ENCODE measurements around the gene NLRC3. TPM values are rescaled to one million over a fixed set of nuclear protein-coding genes. Genes with fewer than 3 reads are reported as not detected.

The NLRC3 gene
- total RNA-seq, 4 donors from 2014 or later: 1.3 to 4.7 (median 1.4) TPM

DNA sequence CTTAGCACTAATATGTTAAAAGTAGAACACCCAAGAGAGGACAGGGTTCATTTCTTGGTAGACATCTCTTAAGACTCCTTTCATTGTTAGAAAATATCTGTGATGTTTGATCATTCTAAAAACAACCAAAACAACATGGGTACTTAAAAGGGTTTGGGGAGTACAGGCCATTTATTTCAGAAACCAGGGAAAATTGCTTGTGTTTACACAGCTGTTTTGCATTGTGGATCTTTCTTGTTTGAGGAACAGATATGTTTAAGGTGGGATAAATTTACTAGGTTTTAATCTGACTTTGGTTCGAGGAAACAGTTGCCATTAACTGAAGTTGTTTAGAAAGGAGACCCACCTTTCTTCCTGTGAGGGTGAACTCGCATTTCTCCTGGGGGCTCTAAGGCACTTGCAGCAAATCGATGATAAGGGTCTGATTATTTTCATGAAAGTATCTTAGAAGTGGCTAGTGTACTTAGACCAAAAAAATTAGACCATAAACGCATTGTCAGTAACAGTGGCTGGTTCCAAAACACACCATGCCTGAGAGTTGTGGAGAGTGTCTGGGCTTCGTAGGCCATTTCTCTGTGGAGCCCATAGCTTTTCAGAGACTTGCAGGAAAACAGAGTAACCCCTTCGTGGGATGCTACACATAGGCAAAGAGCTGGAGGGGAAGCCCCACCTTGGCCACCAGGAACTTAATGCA lies 58.8 kb downstream of the NLRC3 start:
- Histone ChIP-seq H3K36me3 (peaks cover 56 to 71% of the 10 kb centered on the region in 2 donors), H3K4me3 (replicated peaks in 1 of 3) (no peak overlapping the region), H3K4me1 (no peaks in the 10 kb centered on the region), H3K27me3 (no peaks in the 10 kb centered on the region), H3K9me3 (no peaks in the 10 kb centered on the region), H3K27ac (no peak overlapping the region)
- 85 to 89% methylated on average over 6 of the region's 6 CpGs for WGBS, 2 donors
- TF ChIP-seq POLR2A (IDR thresholded peaks at IDR 0.05) (no peak), CTCF (IDR thresholded peaks at IDR 0.05) (no peak)
- DNase-seq: no peak
- intact Hi-C loops (cut with DNase I): no loop called here

- no peaks in the 10 kb centered on the region for H3K27me3 ChIP-seq
- no peak overlapping the region for H3K27ac ChIP-seq
- H3K4me1 ChIP-seq: no peaks in the 10 kb centered on the region
- WGBS, 2 donors: 96 to 97% methylated on average over 4 of the region's 4 CpGs
- H3K36me3 ChIP-seq: peaks cover 67 to 83% of the 10 kb centered on the region in 2 donors
- TF ChIP-seq POLR2A (IDR thresholded peaks at IDR 0.05) (no peak), CTCF (IDR thresholded peaks at IDR 0.05) (no peak)
- no peak overlapping the region for H3K4me3 ChIP-seq (replicated peaks in 1 of 3)
- no peaks in the 10 kb centered on the region for H3K9me3 ChIP-seq
- DNase-seq: no peak
- intact Hi-C loops (cut with DNase I): no loop called here
Observed at GRCh38 chr16:3515897-3516296, 61.3 kb downstream of the NLRC3 start.

GRCh38 chr16:3514621-3515020 lies 62.6 kb downstream of the NLRC3 start:
- no peak for DNase-seq
- H3K36me3 ChIP-seq: peaks cover 71 to 79% of the 10 kb centered on the region in 2 donors
- no peak overlapping the region for H3K4me3 ChIP-seq (replicated peaks in 1 of 3)
- no peaks in the 10 kb centered on the region for H3K27me3 ChIP-seq
- H3K27ac ChIP-seq: no peak overlapping the region
- WGBS, 2 donors: 95 to 99% methylated on average over 4 of the region's 4 CpGs
- intact Hi-C loops (cut with DNase I): no loop called here
- H3K9me3 ChIP-seq: no peaks in the 10 kb centered on the region
- H3K4me1 ChIP-seq: no peaks in the 10 kb centered on the region
- TF ChIP-seq POLR2A (IDR thresholded peaks at IDR 0.05) (no peak), CTCF (IDR thresholded peaks at IDR 0.05) (no peak)

DNA sequence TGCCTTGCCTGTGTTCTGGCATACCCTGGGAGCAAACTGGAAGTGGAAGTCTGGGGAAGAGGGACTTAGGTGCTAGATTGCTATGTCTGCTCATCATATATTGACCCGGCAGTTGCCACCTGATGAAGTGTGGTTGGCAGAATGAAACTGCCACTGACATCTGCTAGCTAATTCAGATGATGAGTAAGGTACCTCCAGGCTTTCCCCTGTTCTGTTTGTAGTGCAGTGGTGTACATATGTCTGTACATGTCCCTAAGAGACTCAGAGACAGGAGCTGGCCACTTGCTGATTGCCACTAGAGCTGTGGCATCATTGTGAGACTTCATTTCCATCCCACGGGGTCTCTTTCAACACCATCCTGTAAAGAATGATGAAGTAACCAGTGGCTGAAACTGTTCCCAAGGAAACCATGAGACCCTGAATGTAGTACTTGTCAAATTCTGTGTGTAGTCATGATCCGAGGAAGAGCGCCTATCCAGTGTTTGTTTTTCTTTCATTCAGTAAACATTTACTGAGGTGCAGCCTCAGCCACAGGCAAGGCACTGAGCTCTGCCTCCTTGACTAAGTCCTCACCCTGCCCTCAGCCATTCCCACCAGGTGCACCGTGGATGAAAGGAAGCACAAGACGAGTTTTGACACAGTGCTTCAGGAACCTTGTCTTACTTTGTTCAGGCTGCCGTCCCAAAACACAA lies 63.2 kb downstream of the NLRC3 start:
- no peaks in the 10 kb centered on the region for H3K9me3 ChIP-seq
- TF ChIP-seq POLR2A (IDR thresholded peaks at IDR 0.05): no peak
- no peak for TF ChIP-seq CTCF (IDR thresholded peaks at IDR 0.05)
- no peak overlapping the region for H3K4me3 ChIP-seq (replicated peaks in 1 of 3)
- H3K27me3 ChIP-seq: no peaks in the 10 kb centered on the region
- no peaks in the 10 kb centered on the region for H3K4me1 ChIP-seq
- intact Hi-C loops (cut with DNase I): no loop called here
- WGBS, 2 donors: 88 to 90% methylated on average over 7 of the region's 7 CpGs
- H3K36me3 ChIP-seq: peaks cover 73 to 80% of the 10 kb centered on the region in 2 donors
- DNase-seq: no peak
- no peak overlapping the region for H3K27ac ChIP-seq
